Measurements from ENCODE around the gene ACO2. TPM values are rescaled to one million over a fixed set of nuclear protein-coding genes. Genes with fewer than 3 reads are reported as not detected.
"Not testable (repeated sequence)": the region's sequence is repeated elsewhere in the genome, so short reads cannot be mapped to it uniquely, and the experiment has no call there.

Gene ACO2
- total RNA-seq, 4 donors from 2014 or later: 115 to 227 (median 132) TPM

DNA sequence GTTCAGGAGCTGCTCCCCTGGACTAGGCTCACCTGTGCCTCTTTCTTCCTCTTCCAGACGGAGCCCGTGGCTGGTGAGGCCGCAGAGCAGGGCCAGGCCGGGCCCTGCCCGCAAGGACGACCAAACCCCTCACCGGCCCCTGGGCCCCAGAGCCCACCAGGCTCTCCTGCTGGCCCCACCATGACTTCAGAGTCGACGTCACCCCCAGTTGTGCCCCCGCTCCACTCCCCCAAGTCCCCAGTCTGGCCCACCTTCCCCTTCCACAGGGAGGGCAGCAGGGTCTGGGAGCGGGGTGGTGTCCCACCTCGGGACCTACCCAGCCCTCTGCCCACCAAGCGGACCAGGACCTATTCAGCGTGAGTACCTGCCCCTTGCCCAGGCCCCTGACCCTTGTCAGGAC is 102.9 kb downstream of the ACO2 start:
- Histone ChIP-seq H3K9me3 (no peaks in the 10 kb centered on the region), H3K4me3 (no peak overlapping the region), H3K36me3 (peaks cover 0 to 10% of the 10 kb centered on the region in 2 donors), H3K4me1 (peaks cover 0 to 28% (median 5%) of the 10 kb centered on the region in 3 donors), H3K27ac (no peak overlapping the region), H3K27me3 (no peaks in the 10 kb centered on the region)
- WGBS, 2 donors (ENCODE audit: low coverage in 1 of 2): 89 to 91% methylated on average over 4 to 5 of the region's 14 CpGs
- ATAC-seq: no peak
- TF ChIP-seq EP300 (IDR thresholded peaks at IDR 0.05): no peak
- TF ChIP-seq POLR2AphosphoS5 (IDR thresholded peaks at IDR 0.05): no peak
- TF ChIP-seq, protein P1, sequence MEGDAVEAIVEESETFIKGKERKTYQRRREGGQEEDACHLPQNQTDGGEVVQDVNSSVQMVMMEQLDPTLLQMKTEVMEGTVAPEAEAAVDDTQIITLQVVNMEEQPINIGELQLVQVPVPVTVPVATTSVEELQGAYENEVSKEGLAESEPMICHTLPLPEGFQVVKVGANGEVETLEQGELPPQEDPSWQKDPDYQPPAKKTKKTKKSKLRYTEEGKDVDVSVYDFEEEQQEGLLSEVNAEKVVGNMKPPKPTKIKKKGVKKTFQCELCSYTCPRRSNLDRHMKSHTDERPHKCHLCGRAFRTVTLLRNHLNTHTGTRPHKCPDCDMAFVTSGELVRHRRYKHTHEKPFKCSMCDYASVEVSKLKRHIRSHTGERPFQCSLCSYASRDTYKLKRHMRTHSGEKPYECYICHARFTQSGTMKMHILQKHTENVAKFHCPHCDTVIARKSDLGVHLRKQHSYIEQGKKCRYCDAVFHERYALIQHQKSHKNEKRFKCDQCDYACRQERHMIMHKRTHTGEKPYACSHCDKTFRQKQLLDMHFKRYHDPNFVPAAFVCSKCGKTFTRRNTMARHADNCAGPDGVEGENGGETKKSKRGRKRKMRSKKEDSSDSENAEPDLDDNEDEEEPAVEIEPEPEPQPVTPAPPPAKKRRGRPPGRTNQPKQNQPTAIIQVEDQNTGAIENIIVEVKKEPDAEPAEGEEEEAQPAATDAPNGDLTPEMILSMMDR (IDR thresholded peaks at IDR 0.05): no peak
- TF ChIP-seq POLR2A (IDR thresholded peaks at IDR 0.05): no peak

GRCh38 chr22:41572305-41572704 is 103.4 kb downstream of the ACO2 start:
- not testable (repeated sequence) for H3K4me3 ChIP-seq, H3K27me3 ChIP-seq, H3K9me3 ChIP-seq, H3K27ac ChIP-seq, ATAC-seq
- Histone ChIP-seq H3K4me1 (peaks cover 0 to 23% (median 5%) of the 10 kb centered on the region in 3 donors), H3K36me3 (peaks cover 0 to 15% of the 10 kb centered on the region in 2 donors)
- 92 to 100% methylated on average over 1 to 3 of the region's 3 CpGs for WGBS, 2 donors (ENCODE audit: low coverage in 1 of 2)

DNA sequence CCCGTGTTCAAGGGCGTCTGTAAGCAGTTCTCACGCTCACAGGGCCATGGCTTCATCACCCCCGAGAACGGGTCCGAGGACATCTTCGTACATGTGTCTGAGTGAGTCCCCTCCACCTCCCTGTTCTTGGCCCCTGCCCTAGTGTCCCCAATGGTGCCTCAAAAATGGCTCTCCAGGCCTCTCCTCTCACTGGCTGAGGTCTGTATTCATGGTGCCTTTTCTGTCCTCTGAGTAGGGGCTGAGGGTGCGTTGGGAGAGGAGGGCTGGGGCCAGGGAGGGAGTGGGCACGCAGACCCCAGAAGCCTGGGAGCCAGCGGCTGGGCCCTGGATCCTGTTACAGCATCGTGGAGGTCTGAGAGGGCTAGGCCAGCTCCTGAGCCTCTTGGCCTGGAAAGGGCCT is 104.8 kb downstream of the ACO2 start:
- WGBS, 2 donors (ENCODE audit: low coverage in 1 of 2): 96% methylated on average over 4 of the region's 11 CpGs; no CpG with 5 or more reads in 1 of the 2 donors
- ATAC-seq: no peak
- no peak for TF ChIP-seq POLR2AphosphoS5 (IDR thresholded peaks at IDR 0.05)
- peaks cover 0 to 29% of the 10 kb centered on the region in 2 donors for H3K36me3 ChIP-seq
- no peak overlapping the region for H3K27ac ChIP-seq
- no peak overlapping the region for H3K4me3 ChIP-seq
- H3K9me3 ChIP-seq: no peaks in the 10 kb centered on the region
- H3K4me1 ChIP-seq: peaks cover 0 to 19% (median 5%) of the 10 kb centered on the region in 3 donors
- H3K27me3 ChIP-seq: no peaks in the 10 kb centered on the region

DNA sequence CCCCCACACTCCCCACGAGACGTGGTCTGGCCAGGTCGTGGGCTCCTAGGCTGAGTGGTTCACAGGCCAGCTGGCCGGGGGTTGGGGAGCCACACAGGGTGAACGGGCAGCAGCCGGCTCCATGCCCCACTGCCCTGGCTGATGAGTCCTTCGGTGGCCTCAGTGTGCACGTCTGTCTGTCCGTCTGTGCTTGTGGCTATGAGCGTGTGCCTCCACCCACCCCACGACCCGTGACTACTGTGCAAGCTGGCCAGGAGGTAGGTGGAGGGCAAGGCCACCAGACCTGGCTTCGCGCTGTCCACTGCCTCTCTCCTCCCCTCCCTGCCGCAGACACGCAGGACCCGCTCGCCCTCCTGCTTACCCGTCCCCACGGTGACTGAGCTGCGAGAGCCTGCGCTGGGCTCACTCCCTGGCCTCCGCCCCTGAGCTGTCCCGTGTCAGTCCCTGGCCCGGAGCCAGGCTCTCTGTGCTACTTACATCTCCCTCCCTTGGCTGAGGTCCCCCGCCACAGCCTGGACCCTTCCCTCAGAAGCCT is 106.0 kb downstream of the ACO2 start:
- Histone ChIP-seq H3K27ac (peak overlapping the region in 3 of 4 donors; percentile 53 to 71 (median 62)), H3K4me3 (no peak overlapping the region), H3K36me3 (peaks cover 0 to 41% of the 10 kb centered on the region in 2 donors), H3K27me3 (no peaks in the 10 kb centered on the region), H3K9me3 (no peaks in the 10 kb centered on the region), H3K4me1 (peaks cover 0 to 19% (median 5%) of the 10 kb centered on the region in 3 donors)
- peak; percentile 74 for ATAC-seq
- WGBS, 2 donors (ENCODE audit: low coverage in 1 of 2): 22% methylated on average over 11 of the region's 26 CpGs; no CpG with 5 or more reads in 1 of the 2 donors
- TF ChIP-seq EP300 (IDR thresholded peaks at IDR 0.05) (no peak), POLR2AphosphoS5 (IDR thresholded peaks at IDR 0.05) (no peak), POLR2A (IDR thresholded peaks at IDR 0.05) (no peak)
- TF ChIP-seq, protein P1 (IDR thresholded peaks at IDR 0.05): no peak

- Histone ChIP-seq H3K27me3 (no peaks in the 10 kb centered on the region), H3K27ac (peak overlapping the region in 3 of 4 donors; percentile 53 to 71 (median 62)), H3K4me3 (no peak overlapping the region), H3K36me3 (peaks cover 0 to 47% of the 10 kb centered on the region in 2 donors), H3K4me1 (peaks cover 0 to 19% (median 5%) of the 10 kb centered on the region in 3 donors), H3K9me3 (no peaks in the 10 kb centered on the region)
- TF ChIP-seq EP300 (IDR thresholded peaks at IDR 0.05) (no peak), POLR2AphosphoS5 (IDR thresholded peaks at IDR 0.05) (no peak), POLR2A (IDR thresholded peaks at IDR 0.05) (no peak)
- TF ChIP-seq, protein P1 (IDR thresholded peaks at IDR 0.05): no peak
- ATAC-seq: no peak
- 20 to 95% methylated on average over 1 to 3 of the region's 15 CpGs for WGBS, 2 donors (ENCODE audit: low coverage in 1 of 2)
These were observed 106.6 kb downstream of the ACO2 start for GRCh38 chr22:41575533-41575932.

GRCh38 chr22:41576877-41577276 is 108.0 kb downstream of the ACO2 start:
- H3K27ac ChIP-seq: peak overlapping the region in 1 of 4 donors; percentile 1

More at GRCh38 chr22:41576877-41577276, 108.0 kb downstream of the ACO2 start:
- Histone ChIP-seq H3K4me3 (no peak overlapping the region), H3K9me3 (no peaks in the 10 kb centered on the region), H3K27me3 (no peaks in the 10 kb centered on the region), H3K4me1 (peaks cover 0 to 19% (median 5%) of the 10 kb centered on the region in 3 donors), H3K36me3 (peaks cover 0 to 59% of the 10 kb centered on the region in 2 donors)
- ATAC-seq: peak; percentile 41
- TF ChIP-seq, protein P1 (IDR thresholded peaks at IDR 0.05): peak in 3 of 4 experiments; percentile 58 to 75 (median 65)
- TF ChIP-seq POLR2A (IDR thresholded peaks at IDR 0.05): no peak
- no peak for TF ChIP-seq EP300 (IDR thresholded peaks at IDR 0.05)
- no CpG with 5 or more reads among the region's 9 CpGs for WGBS, 2 donors (ENCODE audit: low coverage in 1 of 2)
